ENCODE measurements around the gene HEATR1. TPM values are rescaled to one million over a fixed set of nuclear protein-coding genes. Genes with fewer than 3 reads are reported as not detected.

The HEATR1 gene
- total RNA-seq, 1 donor from 2014 or later, result 54.9 TPM

DNA sequence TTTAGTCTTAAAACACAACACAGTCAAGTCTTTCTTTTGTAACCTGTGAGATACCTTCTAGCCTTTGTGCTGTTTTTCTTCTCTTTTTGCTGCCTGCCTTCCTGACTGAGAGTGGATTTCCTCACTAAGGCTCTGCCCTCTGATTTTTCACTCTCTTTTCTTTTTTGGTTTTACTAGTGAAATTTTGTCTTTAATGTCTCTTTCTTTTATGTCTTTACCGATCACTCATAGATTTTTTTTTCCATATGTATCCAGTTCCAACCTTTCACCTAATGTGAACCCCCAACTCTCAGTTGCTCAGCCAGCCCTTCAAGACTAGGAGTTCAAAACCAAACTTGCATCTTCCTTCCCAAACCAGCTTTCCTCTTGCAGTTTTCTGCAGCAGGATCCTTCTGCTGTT, 74.0 kb downstream of the HEATR1 start:
- Histone ChIP-seq H3K27me3 (no peaks in the 10 kb centered on the region), H3K4me1 (no peaks in the 10 kb centered on the region), H3K4me3 (no peak overlapping the region), H3F3A (ENCODE audit: low read depth) (no peaks in the 10 kb centered on the region), H3K9ac (no peak overlapping the region), H3K9me3 (ENCODE audit: low read depth) (no peaks in the 10 kb centered on the region), H2AFZ (replicated peaks) (no peak overlapping the region), H3K79me2 (ENCODE audit: low read depth) (no peaks in the 10 kb centered on the region), H3K36me3 (no peaks in the 10 kb centered on the region), H4K20me1 (ENCODE audit: low read depth) (no peaks in the 10 kb centered on the region), H3K4me2 (no peak overlapping the region), H3K27ac (no peak overlapping the region)
- Mint-ChIP-seq H3K27me3 (ENCODE audit: insufficient read depth, low read depth) (no peaks in the 10 kb centered on the region), H3K4me3 (no peak overlapping the region), H3K27ac (no peak overlapping the region), H3K9me3 (no peaks in the 10 kb centered on the region), H3K4me1 (peaks cover 5% of the 10 kb centered on the region), H3K36me3 (no peaks in the 10 kb centered on the region)
- no peak for DNase-seq (ENCODE audit: low spot score)
- TF ChIP-seq, protein P1, sequence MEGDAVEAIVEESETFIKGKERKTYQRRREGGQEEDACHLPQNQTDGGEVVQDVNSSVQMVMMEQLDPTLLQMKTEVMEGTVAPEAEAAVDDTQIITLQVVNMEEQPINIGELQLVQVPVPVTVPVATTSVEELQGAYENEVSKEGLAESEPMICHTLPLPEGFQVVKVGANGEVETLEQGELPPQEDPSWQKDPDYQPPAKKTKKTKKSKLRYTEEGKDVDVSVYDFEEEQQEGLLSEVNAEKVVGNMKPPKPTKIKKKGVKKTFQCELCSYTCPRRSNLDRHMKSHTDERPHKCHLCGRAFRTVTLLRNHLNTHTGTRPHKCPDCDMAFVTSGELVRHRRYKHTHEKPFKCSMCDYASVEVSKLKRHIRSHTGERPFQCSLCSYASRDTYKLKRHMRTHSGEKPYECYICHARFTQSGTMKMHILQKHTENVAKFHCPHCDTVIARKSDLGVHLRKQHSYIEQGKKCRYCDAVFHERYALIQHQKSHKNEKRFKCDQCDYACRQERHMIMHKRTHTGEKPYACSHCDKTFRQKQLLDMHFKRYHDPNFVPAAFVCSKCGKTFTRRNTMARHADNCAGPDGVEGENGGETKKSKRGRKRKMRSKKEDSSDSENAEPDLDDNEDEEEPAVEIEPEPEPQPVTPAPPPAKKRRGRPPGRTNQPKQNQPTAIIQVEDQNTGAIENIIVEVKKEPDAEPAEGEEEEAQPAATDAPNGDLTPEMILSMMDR (IDR thresholded peaks at IDR 0.05), result no peak
- TF ChIP-seq EZH2phosphoT487 (IDR thresholded peaks at IDR 0.05), result no peak
- no peak for TF ChIP-seq EZH2 (IDR thresholded peaks at IDR 0.05)

DNA sequence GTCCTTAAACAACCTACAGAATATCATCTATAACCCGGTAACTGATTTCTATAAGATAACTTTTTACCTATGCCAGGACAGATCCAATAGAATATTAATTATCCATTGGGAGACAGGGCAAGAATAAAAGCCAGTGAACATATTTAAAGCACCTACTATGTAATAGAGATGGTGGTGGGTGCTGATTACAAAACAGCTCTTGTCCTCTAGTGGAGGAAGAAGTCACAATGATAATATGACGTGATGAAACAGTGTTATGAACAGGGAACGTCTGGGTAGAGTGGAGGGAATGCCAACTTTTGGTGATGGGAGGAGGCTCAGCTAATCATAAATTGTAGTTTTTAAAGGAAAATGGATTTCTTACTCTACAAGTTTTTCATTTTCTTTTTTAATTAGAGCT, 78.2 kb downstream of the HEATR1 start:
- Mint-ChIP-seq H3K9me3 (no peaks in the 10 kb centered on the region), H3K4me3 (no peak overlapping the region), H3K27ac (no peak overlapping the region), H3K36me3 (no peaks in the 10 kb centered on the region), H3K4me1 (peaks cover 10% of the 10 kb centered on the region), H3K27me3 (ENCODE audit: insufficient read depth, low read depth) (peaks cover 4% of the 10 kb centered on the region)
- Histone ChIP-seq H3K9me3 (ENCODE audit: low read depth) (no peaks in the 10 kb centered on the region), H4K20me1 (ENCODE audit: low read depth) (no peaks in the 10 kb centered on the region), H3K36me3 (no peaks in the 10 kb centered on the region), H3K27ac (no peak overlapping the region), H3K27me3 (peaks cover 26% of the 10 kb centered on the region), H3K9ac (no peak overlapping the region), H3K4me2 (no peak overlapping the region), H3F3A (ENCODE audit: low read depth) (peaks cover 9% of the 10 kb centered on the region), H3K4me1 (peaks cover 7% of the 10 kb centered on the region), H3K79me2 (ENCODE audit: low read depth) (no peaks in the 10 kb centered on the region), H2AFZ (replicated peaks) (no peak overlapping the region), H3K4me3 (no peak overlapping the region)
- TF ChIP-seq EZH2phosphoT487 (IDR thresholded peaks at IDR 0.05), result no peak
- TF ChIP-seq, protein P1 (IDR thresholded peaks at IDR 0.05), result no peak
- TF ChIP-seq EZH2 (IDR thresholded peaks at IDR 0.05), result no peak
- no peak for DNase-seq (ENCODE audit: low spot score)

DNA sequence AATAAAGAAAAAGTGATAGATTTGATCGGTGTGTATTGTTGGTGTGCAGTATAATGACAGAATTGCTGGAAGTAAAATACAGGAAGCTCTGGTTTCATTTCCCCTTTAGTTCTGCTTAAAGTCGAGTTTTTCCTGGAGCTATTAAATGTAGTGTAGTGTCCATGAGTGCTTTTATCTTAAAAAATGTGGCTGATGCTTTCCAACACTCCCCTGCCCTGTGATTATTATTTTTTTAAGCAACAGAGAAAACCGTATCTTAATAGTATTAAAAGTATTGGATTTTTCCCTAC, 79.5 kb downstream of the HEATR1 start:
- Mint-ChIP-seq H3K36me3 (no peaks in the 10 kb centered on the region), H3K27me3 (ENCODE audit: insufficient read depth, low read depth) (peaks cover 4% of the 10 kb centered on the region), H3K9me3 (no peaks in the 10 kb centered on the region), H3K4me3 (peak overlapping the region; percentile 88), H3K27ac (no peak overlapping the region), H3K4me1 (peaks cover 10% of the 10 kb centered on the region)
- no peaks in the 10 kb centered on the region for H3K9me3 ChIP-seq (ENCODE audit: low read depth)
- H3K4me3 ChIP-seq, result peak overlapping the region; percentile 52
- H3K4me2 ChIP-seq, result peak overlapping the region; percentile 90
- H3F3A ChIP-seq (ENCODE audit: low read depth), result peaks cover 9% of the 10 kb centered on the region
- no peaks in the 10 kb centered on the region for H3K79me2 ChIP-seq (ENCODE audit: low read depth)
- H2AFZ ChIP-seq (replicated peaks), result peak overlapping the region; percentile 90
- DNase-seq (ENCODE audit: low spot score), result no peak
- no peaks in the 10 kb centered on the region for H3K36me3 ChIP-seq
- TF ChIP-seq EZH2 (IDR thresholded peaks at IDR 0.05), result no peak
- TF ChIP-seq, protein P1 (IDR thresholded peaks at IDR 0.05), result no peak
- no peak for TF ChIP-seq EZH2phosphoT487 (IDR thresholded peaks at IDR 0.05)
- no peak overlapping the region for H3K27ac ChIP-seq
- no peaks in the 10 kb centered on the region for H4K20me1 ChIP-seq (ENCODE audit: low read depth)
- H3K9ac ChIP-seq, result no peak overlapping the region
- peaks cover 26% of the 10 kb centered on the region for H3K27me3 ChIP-seq
- H3K4me1 ChIP-seq, result peaks cover 7% of the 10 kb centered on the region

Measured in neural progenitor cell (in vitro differentiated cells).